NCI-H526 (cell line): Measurements from ENCODE around the gene TNKS2.
"Not testable (repeated sequence)": the region's sequence is repeated elsewhere in the genome, so short reads cannot be mapped to it uniquely, and the experiment has no call there.

Source experiments
- DNase-seq, 2 experiments: peaks; one replicate each; lab custom pipeline; 2025; lab: John Stamatoyannopoulos, UW

Gene TNKS2

GRCh38 chr10:91865562-91866081 is 67.4 kb downstream of the TNKS2 start:
- no peak for DNase-seq

DNA sequence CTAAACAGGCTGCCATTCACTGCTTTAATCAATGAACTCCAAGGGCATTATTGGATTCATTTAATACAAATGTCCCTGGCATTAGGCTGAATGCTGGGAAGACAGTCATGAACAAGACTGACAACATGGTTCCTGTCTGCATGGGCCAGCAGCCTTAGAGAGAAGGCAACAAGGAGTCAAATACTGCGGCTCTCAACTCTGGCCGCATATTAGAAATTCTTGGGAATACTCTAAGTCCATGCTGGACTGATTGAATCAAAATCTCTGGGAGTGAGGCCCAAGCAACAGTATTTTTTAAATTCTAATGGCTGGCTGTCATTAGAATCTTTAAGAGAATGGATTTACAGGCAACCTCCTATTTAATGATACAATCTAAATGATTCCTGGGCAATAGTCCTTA is 76.9 kb downstream of the TNKS2 start:
- DNase-seq, result no peak

- DNase-seq, result no peak
Measured at GRCh38 chr10:91875779-91876178, 77.6 kb downstream of the TNKS2 start.

DNA sequence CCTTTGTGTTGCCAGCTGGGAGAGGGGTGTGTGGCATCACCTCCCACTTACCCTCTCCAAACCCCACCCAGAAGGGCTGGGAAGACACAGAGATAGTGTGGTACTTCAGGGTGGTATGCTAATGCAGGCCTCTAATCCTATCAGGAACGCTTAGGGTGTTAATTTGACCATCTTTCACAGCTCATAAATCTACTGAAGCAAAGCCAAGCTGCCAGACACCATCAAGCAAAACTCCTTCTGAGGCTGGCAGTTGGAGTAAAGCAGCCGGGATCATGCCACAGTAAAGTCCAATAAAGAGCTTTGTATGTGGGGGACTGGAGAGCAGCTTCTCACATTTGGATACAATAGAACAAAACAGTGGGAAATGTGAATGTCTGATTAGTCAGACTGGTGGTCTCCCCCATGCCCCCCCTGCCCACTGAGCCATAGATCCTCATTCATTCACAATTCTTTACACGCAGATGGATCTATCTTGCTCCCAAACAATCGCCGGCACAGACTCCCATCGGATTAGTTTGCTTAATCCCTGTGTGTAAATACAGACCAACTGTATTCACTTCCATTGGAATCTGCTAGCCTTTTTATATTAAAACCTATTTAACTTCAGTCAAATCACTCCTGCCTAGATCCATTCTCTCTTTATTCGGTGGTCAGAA is 81.4 kb downstream of the TNKS2 start:
- DNase-seq, result no peak

- DNase-seq, result no peak
Measured at GRCh38 chr10:91880310-91880709, 82.1 kb downstream of the TNKS2 start.

GRCh38 chr10:91883549-91884444 is 85.6 kb downstream of the TNKS2 start:
- DNase-seq, result peak; percentile 45 to 55

DNA sequence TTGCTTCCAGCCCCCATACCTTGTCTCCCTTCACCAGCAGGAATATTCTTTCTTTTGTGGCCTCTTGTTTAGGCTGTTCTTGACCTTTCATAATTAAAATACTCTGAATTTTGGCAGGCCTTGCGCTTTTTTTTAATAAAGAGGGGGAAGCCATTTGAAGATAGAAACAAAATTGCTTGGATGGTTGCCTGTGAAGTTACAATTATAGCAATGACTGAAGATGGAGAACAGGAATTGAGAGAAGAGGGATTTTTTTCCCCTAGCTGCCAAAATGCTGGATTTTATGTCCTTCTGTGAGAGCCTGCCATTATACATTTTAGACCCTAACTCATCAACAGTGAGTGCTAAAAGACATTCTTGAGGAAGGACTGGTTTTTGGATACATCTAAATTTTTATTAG is 86.3 kb downstream of the TNKS2 start:
- no peak for DNase-seq

DNA sequence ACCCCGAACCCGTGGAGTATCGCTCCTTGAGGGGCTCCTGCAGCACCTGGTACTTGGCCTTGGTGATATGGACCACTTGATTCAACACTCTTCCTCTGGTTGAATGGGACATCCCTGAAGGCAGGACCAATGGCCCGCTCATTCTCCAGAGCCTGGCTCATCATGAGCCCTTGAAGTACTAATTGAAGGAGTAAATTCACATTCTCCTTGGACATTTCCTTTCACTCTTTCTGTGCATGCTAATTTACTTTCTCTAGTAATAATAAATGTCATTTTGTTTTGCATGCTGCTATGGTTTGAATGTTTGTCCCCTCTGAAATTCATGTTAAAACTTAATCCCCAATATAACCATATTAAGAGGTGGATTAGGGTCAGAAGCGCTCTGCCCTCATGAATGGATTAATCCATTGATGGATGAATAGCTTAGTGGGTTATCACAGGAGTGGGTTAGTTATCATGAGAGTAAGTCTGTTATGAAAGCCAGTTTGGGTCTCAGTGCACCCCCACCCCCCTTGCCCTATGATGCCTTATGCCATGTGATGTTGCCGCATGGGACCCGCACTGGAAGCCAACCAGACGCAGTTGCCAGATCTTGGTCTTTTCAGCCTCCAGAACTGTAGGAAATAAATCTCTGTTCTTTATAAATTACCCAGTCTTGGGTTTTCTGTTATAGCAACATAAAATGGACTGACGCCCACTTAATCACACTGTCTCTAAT is 87.3 kb downstream of the TNKS2 start:
- no peak for DNase-seq

- DNase-seq, result no peak
Measured at GRCh38 chr10:91886954-91887271, 88.7 kb downstream of the TNKS2 start.

DNA sequence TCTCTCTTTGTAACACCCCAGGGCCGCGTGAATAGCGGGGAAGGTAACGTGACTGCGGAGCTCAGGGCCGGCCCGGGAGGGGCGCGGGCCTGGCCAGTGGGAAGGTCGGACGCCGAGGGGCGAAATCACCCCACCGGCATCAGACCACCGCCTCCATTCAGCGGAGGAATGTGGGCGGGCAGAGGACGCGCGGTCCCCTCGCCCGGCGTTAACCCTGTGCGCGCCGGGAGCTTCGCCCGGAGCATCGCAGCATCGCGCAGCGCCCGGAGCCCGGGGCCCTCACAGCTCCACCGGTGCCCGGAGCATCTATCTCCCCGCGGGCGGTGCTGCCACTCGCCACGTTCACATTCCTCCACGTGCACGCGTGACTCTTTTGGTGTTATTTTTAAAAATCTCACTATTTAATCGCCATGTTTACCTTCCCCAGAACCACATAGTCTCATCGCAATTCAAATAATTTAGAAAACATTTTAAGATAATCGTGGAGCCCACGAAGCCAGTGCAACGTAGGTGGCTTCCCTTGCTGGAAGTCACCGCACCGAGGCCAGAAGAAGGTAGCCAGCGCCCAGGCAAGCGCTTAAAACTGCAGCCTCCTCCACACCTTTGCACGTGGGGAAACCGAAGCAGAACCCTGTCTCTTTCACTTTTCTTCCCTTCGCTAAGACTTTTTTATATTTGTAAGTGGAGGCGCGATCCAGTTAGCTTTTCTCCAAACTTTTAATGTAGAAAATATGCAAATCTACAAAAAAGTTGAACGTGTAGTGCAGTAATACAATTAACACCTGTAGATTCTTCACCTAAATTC is 89.2 kb downstream of the TNKS2 start:
- DNase-seq, result peak in 1 of 2 experiments; percentile 49

- no peak for DNase-seq
Measured at GRCh38 chr10:91891125-91892001, 93.1 kb downstream of the TNKS2 start.

DNA sequence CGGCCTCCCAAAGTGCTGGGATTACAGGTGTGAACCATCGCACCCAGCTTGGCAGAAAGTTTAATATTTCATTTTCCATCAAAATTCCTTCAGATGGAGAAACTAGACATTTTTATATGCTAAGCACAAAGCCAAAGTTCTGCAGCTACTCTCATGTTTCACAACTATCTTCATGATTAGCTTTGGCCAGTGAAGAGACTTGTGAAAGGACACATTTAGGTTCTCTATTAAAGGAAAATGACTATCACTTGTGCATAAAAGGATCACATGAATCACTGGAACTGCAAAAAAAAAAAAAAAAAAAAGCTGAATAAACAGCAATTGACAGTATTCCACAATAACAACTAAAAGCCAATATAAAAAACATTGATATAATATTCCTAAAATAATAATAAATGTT is 94.8 kb downstream of the TNKS2 start:
- no peak for DNase-seq

DNA sequence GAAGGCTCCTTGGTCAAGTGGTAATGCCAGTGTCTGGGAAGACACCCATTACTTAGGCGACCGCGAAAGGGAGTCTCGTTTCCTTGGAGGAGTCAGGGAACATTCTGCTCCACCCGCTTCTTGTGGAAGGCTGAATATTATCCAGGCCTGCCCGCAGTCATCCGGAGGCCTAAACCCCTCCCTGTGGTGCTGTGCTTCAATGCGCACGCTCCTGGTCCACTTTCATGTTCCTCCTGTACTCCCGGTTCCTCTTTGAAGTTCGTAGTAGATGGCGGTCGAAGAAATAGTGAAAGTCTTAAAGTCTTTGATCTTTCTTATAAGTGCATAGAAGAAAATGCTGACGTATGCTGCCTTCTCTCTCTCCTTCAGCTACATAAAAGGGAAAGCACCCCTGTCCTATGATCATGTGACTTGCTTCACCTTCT is 96.0 kb downstream of the TNKS2 start:
- DNase-seq, result not testable (repeated sequence)

GRCh38 chr10:91896212-91896756 is 98.1 kb downstream of the TNKS2 start:
- no peak for DNase-seq

DNA sequence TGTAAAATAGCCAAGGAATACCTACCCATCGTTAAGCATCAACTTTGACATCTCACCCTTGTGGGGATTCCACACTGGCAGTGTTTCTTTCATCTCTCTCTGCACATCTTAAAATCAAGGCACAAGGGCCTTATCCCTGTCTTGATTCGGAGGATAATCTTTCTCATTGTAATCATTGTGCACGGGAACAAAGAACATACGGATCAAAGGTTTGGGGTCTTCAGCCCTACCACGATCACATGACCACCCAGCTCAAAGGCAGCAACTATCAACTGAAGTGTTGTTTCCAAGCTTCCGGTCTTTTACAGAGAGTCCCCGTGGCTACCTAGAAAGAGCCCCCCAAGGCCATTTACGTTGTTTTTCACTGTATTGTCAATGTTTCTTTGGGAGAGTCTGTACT is 99.2 kb downstream of the TNKS2 start:
- no peak for DNase-seq

- no peak for DNase-seq
Measured at GRCh38 chr10:91901784-91902677, 103.8 kb downstream of the TNKS2 start.

- no peak for DNase-seq
Measured at GRCh38 chr10:91907033-91907594, 108.9 kb downstream of the TNKS2 start.

- peak in 1 of 2 experiments; percentile 40 for DNase-seq
Measured at GRCh38 chr10:91907914-91908336, 109.7 kb downstream of the TNKS2 start.
